CD4-positive, alpha-beta T cell treated with Interleukin-10 for 1 hour (primary cell): ENCODE data around the gene LRP1B.
"Not testable (repeated sequence)": the region's sequence is repeated elsewhere in the genome, so short reads cannot be mapped to it uniquely, and the experiment has no call there.

ENCODE experiments used
- DNase-seq: peaks from one replicate; pipeline ENCODE4 v3.0.0-alpha.2; 2020

LRP1B gene

GRCh38 chr2:141856215-141856919 is 274.4 kb downstream of the LRP1B start:
- no peak for DNase-seq

GRCh38 chr2:141848191-141848590 is 282.6 kb downstream of the LRP1B start:
- no peak for DNase-seq

- no peak for DNase-seq
These were observed 286.6 kb downstream of the LRP1B start for GRCh38 chr2:141844231-141844630.

GRCh38 chr2:141835103-141835502 is 295.7 kb downstream of the LRP1B start:
- DNase-seq, result no peak

- DNase-seq, result no peak
These were observed 302.1 kb downstream of the LRP1B start for GRCh38 chr2:141828761-141829160.

GRCh38 chr2:141824790-141825189 is 306.0 kb downstream of the LRP1B start:
- DNase-seq, result no peak

- DNase-seq, result no peak
These were observed 309.9 kb downstream of the LRP1B start for GRCh38 chr2:141820893-141821292.

- DNase-seq, result not testable (repeated sequence)
These were observed 315.5 kb downstream of the LRP1B start for GRCh38 chr2:141815320-141815719.

- no peak for DNase-seq
These were observed 316.7 kb downstream of the LRP1B start for GRCh38 chr2:141814150-141814549.

- DNase-seq, result no peak
These were observed 320.7 kb downstream of the LRP1B start for GRCh38 chr2:141810148-141810547.

GRCh38 chr2:141806090-141806489 is 324.7 kb downstream of the LRP1B start:
- DNase-seq, result no peak

- DNase-seq, result no peak
These were observed 325.5 kb downstream of the LRP1B start for GRCh38 chr2:141805302-141805701.

- no peak for DNase-seq
These were observed 334.4 kb downstream of the LRP1B start for GRCh38 chr2:141796449-141796848.

- no peak for DNase-seq
These were observed 339.3 kb downstream of the LRP1B start for GRCh38 chr2:141791521-141791920.

- DNase-seq, result no peak
These were observed 348.2 kb downstream of the LRP1B start for GRCh38 chr2:141782574-141782973.

GRCh38 chr2:141778315-141778835 is 352.4 kb downstream of the LRP1B start:
- DNase-seq, result no peak

GRCh38 chr2:141770530-141770929 is 360.3 kb downstream of the LRP1B start:
- no peak for DNase-seq

- no peak for DNase-seq
These were observed 363.1 kb downstream of the LRP1B start for GRCh38 chr2:141767691-141768090.

- DNase-seq, result no peak
These were observed 363.8 kb downstream of the LRP1B start for GRCh38 chr2:141767051-141767450.

- no peak for DNase-seq
These were observed 364.6 kb downstream of the LRP1B start for GRCh38 chr2:141766225-141766624.

GRCh38 chr2:141748616-141749015 is 382.2 kb downstream of the LRP1B start:
- DNase-seq, result no peak

- no peak for DNase-seq
These were observed 389.2 kb downstream of the LRP1B start for GRCh38 chr2:141741652-141742051.

GRCh38 chr2:141737492-141738255 is 393.1 kb downstream of the LRP1B start:
- no peak for DNase-seq

GRCh38 chr2:141736466-141736865 is 394.4 kb downstream of the LRP1B start:
- DNase-seq, result no peak
